Astrocyte of the spinal cord (primary cell): Measurements from ENCODE around the gene TALDO1.

ENCODE experiments used
- DNase-seq: peaks from one replicate; pipeline ENCODE4 v3.0.0; 2011; ENCODE audit warnings: low read depth, low spot score
- H3K4me3 ChIP-seq: 2 replicates; pipeline ENCODE4 v1.5.1; 2011; ENCODE audit warnings: low read depth, mild to moderate bottlenecking, low read length, moderate library complexity
- in situ Hi-C: cut with HindIII; loops from 2 replicates; pipeline ENCODE4 v1.10.0; 2017; ENCODE audit warnings: low sequenced_read_pairs
- TF ChIP-seq, protein P1 (sequence below): IDR thresholded peaks from 2 replicates; pipeline ENCODE4 v1.5.1; 2012; ENCODE audit warnings: low read depth, mild to moderate bottlenecking, low read length, inconsistent platforms

Gene TALDO1

DNA sequence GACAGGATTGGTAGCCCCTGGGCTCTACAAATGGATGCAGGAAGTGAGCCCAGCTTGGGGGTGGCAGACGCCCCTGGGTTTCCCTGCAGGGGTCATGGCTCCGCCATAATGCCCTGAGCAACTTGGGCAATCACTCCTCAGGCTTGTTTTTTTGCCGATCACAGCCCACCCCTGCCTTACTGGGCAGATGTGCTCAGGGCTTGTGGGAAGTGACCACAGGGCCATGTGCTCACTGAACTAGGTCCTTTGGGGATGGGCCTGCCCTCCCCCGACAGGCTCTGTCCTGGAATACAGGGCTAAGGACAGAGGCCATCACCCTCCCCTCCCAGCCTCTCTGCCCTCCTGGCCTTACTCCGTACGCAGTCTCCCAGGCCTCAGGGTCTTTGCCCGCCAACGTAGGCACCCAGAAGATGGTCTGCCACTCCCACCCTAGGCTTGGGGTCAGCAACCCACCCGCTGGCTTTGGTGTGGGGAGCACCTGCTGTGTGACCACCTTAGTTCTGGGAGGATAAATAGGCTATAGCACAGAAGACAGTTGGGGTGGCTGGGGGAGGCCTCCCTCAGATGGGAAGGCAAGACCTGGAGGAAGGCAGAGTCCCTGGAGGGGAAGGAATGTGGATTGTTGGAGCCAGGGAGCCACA lies 66.3 kb downstream of the TALDO1 start:
- in situ Hi-C loops, result no loop called here

More for the DNA sequence above, 66.3 kb downstream of the TALDO1 start:
- H3K4me3 ChIP-seq, result no peak overlapping the region
- no peak for DNase-seq
- TF ChIP-seq, protein P1, sequence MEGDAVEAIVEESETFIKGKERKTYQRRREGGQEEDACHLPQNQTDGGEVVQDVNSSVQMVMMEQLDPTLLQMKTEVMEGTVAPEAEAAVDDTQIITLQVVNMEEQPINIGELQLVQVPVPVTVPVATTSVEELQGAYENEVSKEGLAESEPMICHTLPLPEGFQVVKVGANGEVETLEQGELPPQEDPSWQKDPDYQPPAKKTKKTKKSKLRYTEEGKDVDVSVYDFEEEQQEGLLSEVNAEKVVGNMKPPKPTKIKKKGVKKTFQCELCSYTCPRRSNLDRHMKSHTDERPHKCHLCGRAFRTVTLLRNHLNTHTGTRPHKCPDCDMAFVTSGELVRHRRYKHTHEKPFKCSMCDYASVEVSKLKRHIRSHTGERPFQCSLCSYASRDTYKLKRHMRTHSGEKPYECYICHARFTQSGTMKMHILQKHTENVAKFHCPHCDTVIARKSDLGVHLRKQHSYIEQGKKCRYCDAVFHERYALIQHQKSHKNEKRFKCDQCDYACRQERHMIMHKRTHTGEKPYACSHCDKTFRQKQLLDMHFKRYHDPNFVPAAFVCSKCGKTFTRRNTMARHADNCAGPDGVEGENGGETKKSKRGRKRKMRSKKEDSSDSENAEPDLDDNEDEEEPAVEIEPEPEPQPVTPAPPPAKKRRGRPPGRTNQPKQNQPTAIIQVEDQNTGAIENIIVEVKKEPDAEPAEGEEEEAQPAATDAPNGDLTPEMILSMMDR, result no peak
